NB4 (cell line): ENCODE data around the gene SLC46A2.

Source experiments
- MYC ChIP-seq: IDR thresholded peaks from 2 replicates; pipeline ENCODE4 v1.6.1; 2011; ENCODE audit warnings: low read depth, low read length
- POLR2A ChIP-seq: IDR thresholded peaks from 2 replicates; pipeline ENCODE4 v1.6.1; 2011; ENCODE audit warnings: mild to moderate bottlenecking; ENCODE audit not compliant: insufficient read length; ENCODE audit errors: extremely low read depth
- TF ChIP-seq, protein P1 (sequence below): IDR thresholded peaks from one replicate; pipeline ENCODE4 v1.5.1; 2012; ENCODE audit warnings: low read depth, low read length
- TF ChIP-seq, protein P2 (sequence below): IDR thresholded peaks from 2 replicates; pipeline ENCODE4 v1.6.1; 2011; ENCODE audit warnings: low read depth, low read length

DNA sequence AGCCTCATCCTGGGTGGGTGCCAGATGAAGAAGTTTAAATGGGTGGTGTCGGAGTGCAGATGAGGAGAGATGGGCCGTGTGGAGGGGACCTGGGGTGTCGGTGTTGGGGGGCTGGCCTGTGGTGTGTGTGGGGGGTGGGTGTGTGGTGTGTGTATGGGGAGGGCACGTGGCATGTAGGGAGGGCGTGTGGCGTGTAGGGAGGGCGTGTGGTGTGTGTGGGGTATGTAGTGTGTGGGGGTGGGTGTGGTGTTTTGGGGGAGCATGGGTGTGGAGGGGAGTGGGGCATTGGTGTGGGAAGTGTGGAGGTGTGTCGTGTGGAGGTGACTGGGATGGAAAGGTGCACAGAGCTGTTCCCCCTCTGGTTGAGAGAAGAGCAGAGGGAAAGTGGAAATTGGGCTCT lies 34.5 kb downstream of the SLC46A2 start:
- TF ChIP-seq POLR2A (no peak), MYC (no peak)
- TF ChIP-seq, protein P1, sequence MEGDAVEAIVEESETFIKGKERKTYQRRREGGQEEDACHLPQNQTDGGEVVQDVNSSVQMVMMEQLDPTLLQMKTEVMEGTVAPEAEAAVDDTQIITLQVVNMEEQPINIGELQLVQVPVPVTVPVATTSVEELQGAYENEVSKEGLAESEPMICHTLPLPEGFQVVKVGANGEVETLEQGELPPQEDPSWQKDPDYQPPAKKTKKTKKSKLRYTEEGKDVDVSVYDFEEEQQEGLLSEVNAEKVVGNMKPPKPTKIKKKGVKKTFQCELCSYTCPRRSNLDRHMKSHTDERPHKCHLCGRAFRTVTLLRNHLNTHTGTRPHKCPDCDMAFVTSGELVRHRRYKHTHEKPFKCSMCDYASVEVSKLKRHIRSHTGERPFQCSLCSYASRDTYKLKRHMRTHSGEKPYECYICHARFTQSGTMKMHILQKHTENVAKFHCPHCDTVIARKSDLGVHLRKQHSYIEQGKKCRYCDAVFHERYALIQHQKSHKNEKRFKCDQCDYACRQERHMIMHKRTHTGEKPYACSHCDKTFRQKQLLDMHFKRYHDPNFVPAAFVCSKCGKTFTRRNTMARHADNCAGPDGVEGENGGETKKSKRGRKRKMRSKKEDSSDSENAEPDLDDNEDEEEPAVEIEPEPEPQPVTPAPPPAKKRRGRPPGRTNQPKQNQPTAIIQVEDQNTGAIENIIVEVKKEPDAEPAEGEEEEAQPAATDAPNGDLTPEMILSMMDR, result no peak
- TF ChIP-seq, protein P2, sequence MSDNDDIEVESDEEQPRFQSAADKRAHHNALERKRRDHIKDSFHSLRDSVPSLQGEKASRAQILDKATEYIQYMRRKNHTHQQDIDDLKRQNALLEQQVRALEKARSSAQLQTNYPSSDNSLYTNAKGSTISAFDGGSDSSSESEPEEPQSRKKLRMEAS, result no peak
